Esophagus muscularis mucosa (tissue), 4 donors: ENCODE measurements around the gene MYLK. TPM values are rescaled to one million over a fixed set of nuclear protein-coding genes. Genes with fewer than 3 reads are reported as not detected.

Experiments
- DNase-seq: peaks from one replicate; pipeline ENCODE4 v3.0.0-alpha.2; 2017; ENCODE audit errors: extremely low spot score
- H3K27ac ChIP-seq, 4 donors: fragments of 200-600 bp; sonication (generic); replicated peaks in 1 of 4; 1 replicate in 3 of 4; 2 replicates in 1 of 4; pipeline ENCODE4 v1.5.1; 2016 to 2019; ENCODE audit warnings: mild to moderate bottlenecking in 1 of 4
- H3K27me3 ChIP-seq, 4 donors: fragments of 200-600 bp; sonication (generic); one replicate each; pipeline versions ENCODE4 v1.5.1 to v1.6.0; 2016 to 2019
- H3K36me3 ChIP-seq, 4 donors: fragments of 200-600 bp; sonication (generic); one replicate each; pipeline ENCODE4 v1.5.1; 2016 to 2019
- H3K4me1 ChIP-seq, 4 donors: fragments of 200-600 bp; sonication (generic); one replicate each; pipeline ENCODE4 v1.5.1; 2016 to 2019
- H3K4me3 ChIP-seq, 4 donors: fragments of 200-600 bp; sonication (generic); 1 replicate in 2 of 4; 2 replicates in 2 of 4; pipeline ENCODE4 v1.5.1; 2016 to 2019; ENCODE audit warnings: mild to moderate bottlenecking in 4 of 4, moderate library complexity in 1 of 4
- H3K9me3 ChIP-seq, 4 donors: fragments of 200-600 bp; sonication (generic); 1 replicate in 3 of 4; 2 replicates in 1 of 4; pipeline ENCODE4 v1.5.1; 2016 to 2019
- EP300 ChIP-seq: sonication (generic); formaldehyde crosslinking; IDR thresholded peaks from one replicate; pipeline ENCODE4 v1.6.1; 2017; ENCODE audit warnings: antibody characterized with exemption
- POLR2A ChIP-seq: fragments of 450-650 bp; IDR thresholded peaks from one replicate; pipeline ENCODE4 v1.6.1; 2017; ENCODE audit warnings: antibody characterized with exemption, moderate library complexity, mild to moderate bottlenecking, low read depth
- POLR2AphosphoS5 ChIP-seq, 2 donors: sonication (generic); formaldehyde crosslinking; IDR thresholded peaks; one replicate each; pipeline ENCODE4 v1.6.1; 2017; ENCODE audit warnings: antibody characterized with exemption in 2 of 2
- WGBS: methylation state at CpG from one replicate; pipeline ENCODE4 v1.1.5; 2018; 5-methylcytosine and 5-hydroxymethylcytosine counted together
- intact Hi-C: fragments of 100-400 bp; cut with DNase I; formaldehyde crosslinking; loops from one replicate; pipeline ENCODE4 v1.15.1; 2023
- total RNA-seq, 4 donors: library from RNA; depleted of rRNA; stranded (reverse); fragments of >200 nt; gene quantifications; one replicate each; pipeline versions ENCODE4 v1.1.0 to v1.2.1, GENCODE V29; 2016
- TF ChIP-seq, protein P1 (sequence below), 3 experiments: fragments of 200-600 bp in 2 of 3; fragments of 450-650 bp in 1 of 3; sonication (generic) in 2 of 3; IDR thresholded peaks; one replicate each; pipeline ENCODE4 v1.5.1; 2017 to 2019; ENCODE audit warnings: antibody characterized with exemption in 3 of 3, mild to moderate bottlenecking in 2 of 3, moderate library complexity in 1 of 3

Gene MYLK, protein sequence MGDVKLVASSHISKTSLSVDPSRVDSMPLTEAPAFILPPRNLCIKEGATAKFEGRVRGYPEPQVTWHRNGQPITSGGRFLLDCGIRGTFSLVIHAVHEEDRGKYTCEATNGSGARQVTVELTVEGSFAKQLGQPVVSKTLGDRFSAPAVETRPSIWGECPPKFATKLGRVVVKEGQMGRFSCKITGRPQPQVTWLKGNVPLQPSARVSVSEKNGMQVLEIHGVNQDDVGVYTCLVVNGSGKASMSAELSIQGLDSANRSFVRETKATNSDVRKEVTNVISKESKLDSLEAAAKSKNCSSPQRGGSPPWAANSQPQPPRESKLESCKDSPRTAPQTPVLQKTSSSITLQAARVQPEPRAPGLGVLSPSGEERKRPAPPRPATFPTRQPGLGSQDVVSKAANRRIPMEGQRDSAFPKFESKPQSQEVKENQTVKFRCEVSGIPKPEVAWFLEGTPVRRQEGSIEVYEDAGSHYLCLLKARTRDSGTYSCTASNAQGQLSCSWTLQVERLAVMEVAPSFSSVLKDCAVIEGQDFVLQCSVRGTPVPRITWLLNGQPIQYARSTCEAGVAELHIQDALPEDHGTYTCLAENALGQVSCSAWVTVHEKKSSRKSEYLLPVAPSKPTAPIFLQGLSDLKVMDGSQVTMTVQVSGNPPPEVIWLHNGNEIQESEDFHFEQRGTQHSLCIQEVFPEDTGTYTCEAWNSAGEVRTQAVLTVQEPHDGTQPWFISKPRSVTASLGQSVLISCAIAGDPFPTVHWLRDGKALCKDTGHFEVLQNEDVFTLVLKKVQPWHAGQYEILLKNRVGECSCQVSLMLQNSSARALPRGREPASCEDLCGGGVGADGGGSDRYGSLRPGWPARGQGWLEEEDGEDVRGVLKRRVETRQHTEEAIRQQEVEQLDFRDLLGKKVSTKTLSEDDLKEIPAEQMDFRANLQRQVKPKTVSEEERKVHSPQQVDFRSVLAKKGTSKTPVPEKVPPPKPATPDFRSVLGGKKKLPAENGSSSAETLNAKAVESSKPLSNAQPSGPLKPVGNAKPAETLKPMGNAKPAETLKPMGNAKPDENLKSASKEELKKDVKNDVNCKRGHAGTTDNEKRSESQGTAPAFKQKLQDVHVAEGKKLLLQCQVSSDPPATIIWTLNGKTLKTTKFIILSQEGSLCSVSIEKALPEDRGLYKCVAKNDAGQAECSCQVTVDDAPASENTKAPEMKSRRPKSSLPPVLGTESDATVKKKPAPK (N-terminal part only)
- total RNA-seq, result 1,000 to 10,000 TPM; 1,983 to 3,208 (median 2,554) TPM

DNA sequence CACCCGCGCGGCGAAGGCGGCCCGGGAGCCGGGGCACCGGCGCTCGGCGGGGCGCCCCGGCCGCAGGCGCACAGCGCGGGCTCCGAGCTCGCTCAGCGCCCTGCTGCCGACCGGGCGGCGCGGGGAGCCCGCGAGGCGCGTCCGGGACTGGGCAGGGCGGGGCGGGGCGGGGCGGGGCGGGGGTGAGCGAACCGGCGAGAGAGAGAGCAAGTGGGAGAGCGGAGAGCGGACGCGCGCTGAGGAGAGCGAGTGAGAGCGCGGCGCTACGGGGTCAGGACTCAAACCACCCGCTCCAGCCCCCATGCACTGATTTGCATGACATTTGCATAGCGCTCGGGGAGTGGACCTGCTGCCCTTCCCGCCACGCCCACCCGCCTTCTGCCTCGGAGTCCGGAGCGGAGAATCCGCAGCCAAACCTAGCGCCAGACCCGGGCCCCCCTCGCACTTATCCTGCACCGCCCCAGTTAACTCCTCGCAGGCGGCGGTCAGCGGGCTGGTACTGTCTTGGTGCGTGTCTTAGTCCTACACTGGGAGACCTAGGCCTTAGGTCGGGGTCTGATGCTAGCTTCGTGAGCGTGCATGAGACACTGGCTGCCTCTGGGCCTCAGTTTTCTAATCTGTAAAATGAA, at the start of gene MYLK:
Gene MYLK (minus strand): TSS at position 130 of the 629 bp plus-strand sequence. CDS start 90,491 bp downstream, outside the sequence.
- WGBS, result 2% methylated on average over 41 of the region's 70 CpGs
- Histone ChIP-seq H3K9me3 (no peaks in the 10 kb centered on the region), H3K4me1 (peaks cover 7 to 18% (median 15%) of the 10 kb centered on the region in 4 donors), H3K36me3 (no peaks in the 10 kb centered on the region), H3K27ac (peak within 1 kb of the TSS; percentile 68 to 73 (median 69)), H3K27me3 (no peaks in the 10 kb centered on the region), H3K4me3 (peak within 1 kb of the TSS; percentile 59 to 67 (median 62))
- TF ChIP-seq POLR2AphosphoS5 (IDR thresholded peaks at IDR 0.05), result peak; percentile 24 to 37
- TF ChIP-seq EP300, result no peak
- no peak for DNase-seq
- intact Hi-C loops, result loop anchor here (10.0 kb wide), 4 partner anchors 80 to 290 kb away; partner anchors contain the start of gene CCDC14

DNA sequence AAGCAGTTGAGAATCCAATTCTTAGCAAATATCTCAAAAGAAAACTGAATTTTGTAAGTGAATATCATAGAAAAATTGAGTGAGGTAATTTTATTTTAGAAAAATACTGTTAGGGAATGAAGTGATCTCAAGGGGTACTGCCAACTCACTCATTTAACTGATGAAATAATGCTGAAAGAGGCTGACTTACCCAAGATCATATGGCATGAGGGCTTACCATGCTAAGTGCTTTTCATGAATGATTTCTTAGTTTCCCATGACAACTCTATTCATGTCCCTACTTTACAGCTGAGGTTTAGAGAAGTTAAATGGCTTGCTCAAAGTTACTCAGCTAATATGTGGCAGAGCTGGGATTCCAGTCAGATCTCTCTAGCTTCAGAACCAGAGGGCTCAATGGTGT, 46.3 kb upstream of the MYLK start:
- no peaks in the 10 kb centered on the region for H3K9me3 ChIP-seq
- no peak overlapping the region for H3K4me3 ChIP-seq
- TF ChIP-seq EP300, result no peak
- TF ChIP-seq, protein P1, sequence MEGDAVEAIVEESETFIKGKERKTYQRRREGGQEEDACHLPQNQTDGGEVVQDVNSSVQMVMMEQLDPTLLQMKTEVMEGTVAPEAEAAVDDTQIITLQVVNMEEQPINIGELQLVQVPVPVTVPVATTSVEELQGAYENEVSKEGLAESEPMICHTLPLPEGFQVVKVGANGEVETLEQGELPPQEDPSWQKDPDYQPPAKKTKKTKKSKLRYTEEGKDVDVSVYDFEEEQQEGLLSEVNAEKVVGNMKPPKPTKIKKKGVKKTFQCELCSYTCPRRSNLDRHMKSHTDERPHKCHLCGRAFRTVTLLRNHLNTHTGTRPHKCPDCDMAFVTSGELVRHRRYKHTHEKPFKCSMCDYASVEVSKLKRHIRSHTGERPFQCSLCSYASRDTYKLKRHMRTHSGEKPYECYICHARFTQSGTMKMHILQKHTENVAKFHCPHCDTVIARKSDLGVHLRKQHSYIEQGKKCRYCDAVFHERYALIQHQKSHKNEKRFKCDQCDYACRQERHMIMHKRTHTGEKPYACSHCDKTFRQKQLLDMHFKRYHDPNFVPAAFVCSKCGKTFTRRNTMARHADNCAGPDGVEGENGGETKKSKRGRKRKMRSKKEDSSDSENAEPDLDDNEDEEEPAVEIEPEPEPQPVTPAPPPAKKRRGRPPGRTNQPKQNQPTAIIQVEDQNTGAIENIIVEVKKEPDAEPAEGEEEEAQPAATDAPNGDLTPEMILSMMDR (IDR thresholded peaks at IDR 0.05), result no peak
- no peak for TF ChIP-seq POLR2AphosphoS5 (IDR thresholded peaks at IDR 0.05)
- no peak for TF ChIP-seq POLR2A
- intact Hi-C loops, result no loop called here
- DNase-seq, result no peak
- H3K27me3 ChIP-seq, result no peaks in the 10 kb centered on the region
- no peaks in the 10 kb centered on the region for H3K4me1 ChIP-seq
- H3K36me3 ChIP-seq, result peaks cover 0 to 47% (median 15%) of the 10 kb centered on the region in 4 donors
- H3K27ac ChIP-seq, result no peak overlapping the region

DNA sequence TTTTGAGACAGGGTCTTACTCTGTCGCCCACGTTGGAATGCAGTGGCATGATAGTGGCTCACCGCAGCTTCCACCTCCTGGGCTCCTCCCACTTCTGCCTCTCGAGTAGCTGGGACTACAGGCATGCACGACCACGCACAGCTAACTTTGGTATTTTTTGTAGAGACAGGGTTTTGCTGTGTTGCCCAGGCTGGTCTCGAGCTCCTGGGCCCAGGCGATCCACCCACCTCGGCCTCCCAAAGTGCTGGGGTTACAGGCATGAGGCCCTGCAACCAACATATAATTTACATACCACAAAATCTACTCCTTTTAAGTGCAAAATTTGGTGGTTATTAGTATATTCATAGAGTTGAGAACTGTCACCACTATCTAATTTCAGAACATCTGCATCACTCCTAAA, 45.2 kb upstream of the MYLK start:
- intact Hi-C loops, result no loop called here
- Histone ChIP-seq H3K4me1 (no peaks in the 10 kb centered on the region), H3K27ac (no peak overlapping the region), H3K36me3 (peaks cover 0 to 53% (median 15%) of the 10 kb centered on the region in 4 donors), H3K4me3 (no peak overlapping the region), H3K27me3 (no peaks in the 10 kb centered on the region), H3K9me3 (no peaks in the 10 kb centered on the region)
- no peak for DNase-seq
- 98% methylated on average over 9 of the region's 9 CpGs for WGBS
- TF ChIP-seq, protein P1 (IDR thresholded peaks at IDR 0.05), result no peak
- TF ChIP-seq POLR2AphosphoS5 (IDR thresholded peaks at IDR 0.05) (no peak), POLR2A (no peak), EP300 (no peak)

DNA sequence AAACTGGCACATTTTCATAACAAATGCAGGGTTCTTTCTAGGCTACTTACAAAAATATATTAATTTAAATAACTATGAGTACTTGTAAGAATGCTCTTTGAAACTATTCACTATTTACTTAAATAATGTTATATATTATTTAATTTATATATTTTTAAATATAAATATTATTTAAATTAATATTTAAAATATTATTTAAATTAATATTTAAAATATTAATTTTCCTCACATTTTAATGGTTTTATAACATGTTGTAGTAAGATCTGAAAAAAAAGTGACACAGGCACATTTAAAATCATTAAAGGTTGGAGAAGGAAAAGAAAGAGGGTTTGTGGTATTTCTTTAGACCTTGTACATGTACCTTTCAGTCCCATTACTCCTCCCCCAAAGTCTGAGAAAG, 42.3 kb upstream of the MYLK start:
- H3K4me1 ChIP-seq, result no peaks in the 10 kb centered on the region
- H3K9me3 ChIP-seq, result peaks cover 0 to 5% (median 0%) of the 10 kb centered on the region in 4 donors
- peaks cover 0 to 38% (median 9%) of the 10 kb centered on the region in 4 donors for H3K36me3 ChIP-seq
- no peak overlapping the region for H3K27ac ChIP-seq
- TF ChIP-seq POLR2A (no peak), EP300 (no peak), POLR2AphosphoS5 (IDR thresholded peaks at IDR 0.05) (no peak)
- TF ChIP-seq, protein P1 (IDR thresholded peaks at IDR 0.05), result no peak
- no peak for DNase-seq
- H3K27me3 ChIP-seq, result no peaks in the 10 kb centered on the region
- H3K4me3 ChIP-seq, result no peak overlapping the region
- intact Hi-C loops, result no loop called here
